Measurements from ENCODE around the gene ADM2.
"Not testable (repeated sequence)": the region's sequence is repeated elsewhere in the genome, so short reads cannot be mapped to it uniquely, and the experiment has no call there.

Gene ADM2

DNA sequence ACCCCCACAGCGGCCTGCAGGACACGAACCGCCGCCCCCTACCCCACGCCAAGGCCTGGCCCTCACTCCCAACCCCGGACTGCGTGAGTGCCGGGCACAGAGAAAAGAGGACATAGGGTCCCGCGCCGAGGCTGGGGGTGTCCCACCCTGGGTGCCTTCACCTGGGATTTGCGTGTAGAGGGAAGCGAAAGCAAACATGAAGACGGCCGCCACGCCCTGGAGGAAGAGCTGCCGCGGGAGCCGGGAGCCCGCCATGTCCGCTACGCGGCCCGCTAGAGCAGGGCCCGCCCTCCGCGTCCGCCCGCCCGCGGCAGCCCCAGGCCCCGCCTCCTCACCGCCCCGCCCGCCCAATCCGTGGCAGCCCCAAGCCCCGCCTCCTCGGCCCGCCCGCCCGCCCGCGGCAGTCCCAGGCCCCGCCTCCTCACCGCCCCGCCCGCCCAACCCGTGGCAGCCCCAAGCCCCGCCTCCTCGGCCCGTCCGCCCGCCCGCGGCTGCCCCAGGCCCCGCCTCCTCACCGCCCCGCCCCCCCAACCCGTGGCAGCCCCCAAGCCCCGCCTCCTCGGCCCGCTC is 26.2 kb downstream of the ADM2 start, which contains the start of gene LMF2:
Gene LMF2 (minus strand): TSS at position 282 of the 570 bp plus-strand sequence. CDS start 27 bp downstream, at position 255.
- H3K36me3 ChIP-seq (ENCODE audit: insufficient read depth, low read depth, low read length) = peaks cover 12% of the 10 kb centered on the region
- H3K4me1 ChIP-seq (ENCODE audit: insufficient read depth, low read length) = no peaks in the 10 kb centered on the region; the same call in 1 of the 2 replicates
- H3K27me3 ChIP-seq (ENCODE audit: insufficient read depth, low read length) = no peaks in the 10 kb centered on the region
- no peaks in the 10 kb centered on the region for H3K9me3 ChIP-seq (ENCODE audit: insufficient read depth, low read depth, low read length)
- H3K27ac ChIP-seq (ENCODE audit: low read length) = no peak within 1 kb of the TSS
- H3K4me3 ChIP-seq (ENCODE audit: low read length) = peak within 1 kb of the TSS; percentile 97
- H3K9ac ChIP-seq (ENCODE audit: low read depth, low read length) = peak within 1 kb of the TSS; percentile 88

DNA sequence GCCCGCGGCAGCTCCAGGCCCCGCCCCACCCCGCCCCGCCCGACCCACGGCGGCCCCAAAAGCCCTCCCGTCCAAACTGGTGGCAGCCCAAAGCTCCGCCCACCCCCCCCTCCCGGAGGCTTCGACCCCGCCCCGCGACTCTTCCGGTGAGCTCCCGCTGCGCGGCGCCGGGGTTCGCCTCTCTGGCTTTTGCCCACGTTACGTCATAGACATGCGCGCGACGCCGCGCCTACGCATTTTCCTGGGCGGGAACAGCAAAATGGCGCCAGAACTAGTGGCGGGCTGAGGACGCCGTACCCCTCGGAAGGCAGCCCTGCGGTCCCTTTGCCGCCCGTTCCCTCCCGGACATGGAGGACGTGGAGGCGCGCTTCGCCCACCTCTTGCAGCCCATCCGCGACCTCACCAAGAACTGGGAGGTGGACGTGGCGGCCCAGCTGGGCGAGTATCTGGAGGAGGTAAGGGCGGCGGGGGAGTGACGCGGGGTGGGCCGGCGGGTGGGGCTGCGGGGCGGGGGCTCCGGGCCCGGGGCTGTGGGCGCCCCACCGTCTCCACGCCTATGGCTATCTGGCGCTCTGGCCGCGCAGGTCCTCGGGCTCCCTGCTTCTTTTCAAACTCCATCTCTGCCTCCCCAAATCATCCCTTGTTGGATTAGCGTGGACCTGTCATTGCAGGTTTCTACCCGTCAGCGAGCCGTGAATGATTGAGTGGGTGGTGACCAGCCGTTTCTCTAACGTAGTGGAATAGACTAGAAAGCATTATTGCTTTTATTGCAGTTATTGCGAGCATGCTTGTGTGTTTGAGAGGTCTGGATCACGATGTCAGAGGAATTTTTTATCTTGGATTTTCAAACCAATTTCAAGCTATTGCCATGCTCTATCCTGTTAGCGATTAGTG is 26.9 kb downstream of the ADM2 start, which contains the start of gene NCAPH2:
Gene NCAPH2 (plus strand): TSS at position 234 of the 894 bp plus-strand sequence. CDS start 114 bp downstream, at position 348.
- Histone ChIP-seq H3K9me3 (ENCODE audit: insufficient read depth, low read depth, low read length) (no peaks in the 10 kb centered on the region), H3K27ac (ENCODE audit: low read length) (no peak within 1 kb of the TSS), H3K27me3 (ENCODE audit: insufficient read depth, low read length) (no peaks in the 10 kb centered on the region), H3K4me3 (ENCODE audit: low read length) (peak within 1 kb of the TSS; percentile 97), H3K4me1 (ENCODE audit: insufficient read depth, low read length) (no peaks in the 10 kb centered on the region; the same call in 1 of the 2 replicates), H3K36me3 (ENCODE audit: insufficient read depth, low read depth, low read length) (peaks cover 14% of the 10 kb centered on the region), H3K9ac (ENCODE audit: low read depth, low read length) (peak within 1 kb of the TSS; percentile 88)

DNA sequence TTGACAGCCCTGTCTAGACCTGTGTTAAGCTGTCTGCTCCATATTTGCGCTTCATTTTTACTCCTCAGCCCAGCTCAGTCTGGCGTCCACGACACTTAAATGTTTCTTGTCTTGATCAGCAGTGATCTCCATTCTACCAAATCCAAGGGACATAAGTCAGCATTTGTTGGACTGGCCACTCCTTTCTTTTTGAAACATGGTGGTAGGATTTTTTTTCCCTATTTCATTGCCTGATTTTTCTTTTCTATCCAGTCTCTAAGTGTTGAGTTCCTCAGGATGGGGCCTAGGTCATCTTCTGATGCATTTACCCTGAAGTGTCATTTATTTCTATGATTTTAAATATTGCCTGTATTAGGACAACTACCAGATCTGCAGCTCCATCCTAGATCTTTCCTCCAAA is 27.6 kb downstream of the ADM2 start:
- H3K27me3 ChIP-seq (ENCODE audit: insufficient read depth, low read length) = no peaks in the 10 kb centered on the region
- peak overlapping the region; percentile 97 for H3K4me3 ChIP-seq (ENCODE audit: low read length)
- H3K9me3 ChIP-seq (ENCODE audit: insufficient read depth, low read depth, low read length) = no peaks in the 10 kb centered on the region
- H3K36me3 ChIP-seq (ENCODE audit: insufficient read depth, low read depth, low read length) = peaks cover 14% of the 10 kb centered on the region
- H3K4me1 ChIP-seq (ENCODE audit: insufficient read depth, low read length) = no peaks in the 10 kb centered on the region; the same call in 1 of the 2 replicates
- no peak overlapping the region for H3K27ac ChIP-seq (ENCODE audit: low read length)
- H3K9ac ChIP-seq (ENCODE audit: low read depth, low read length) = peak overlapping the region; percentile 85

GRCh38 chr22:50513175-50513574 is 31.8 kb downstream of the ADM2 start:
- Histone ChIP-seq H3K4me1 (ENCODE audit: insufficient read depth, low read length) (no peaks in the 10 kb centered on the region), H3K27me3 (ENCODE audit: insufficient read depth, low read length) (no peaks in the 10 kb centered on the region), H3K27ac (ENCODE audit: low read length) (no peak overlapping the region), H3K9ac (ENCODE audit: low read depth, low read length) (no peak overlapping the region), H3K9me3 (ENCODE audit: insufficient read depth, low read depth, low read length) (no peaks in the 10 kb centered on the region), H3K36me3 (ENCODE audit: insufficient read depth, low read depth, low read length) (peaks cover 27% of the 10 kb centered on the region), H3K4me3 (ENCODE audit: low read length) (no peak overlapping the region)

GRCh38 chr22:50516068-50516467 is 34.7 kb downstream of the ADM2 start:
- Histone ChIP-seq H3K27ac (ENCODE audit: low read length) (no peak overlapping the region), H3K4me1 (ENCODE audit: insufficient read depth, low read length) (no peaks in the 10 kb centered on the region), H3K36me3 (ENCODE audit: insufficient read depth, low read depth, low read length) (peaks cover 48% of the 10 kb centered on the region), H3K4me3 (ENCODE audit: low read length) (no peak overlapping the region), H3K9ac (ENCODE audit: low read depth, low read length) (no peak overlapping the region), H3K27me3 (ENCODE audit: insufficient read depth, low read length) (no peaks in the 10 kb centered on the region), H3K9me3 (ENCODE audit: insufficient read depth, low read depth, low read length) (no peaks in the 10 kb centered on the region)

DNA sequence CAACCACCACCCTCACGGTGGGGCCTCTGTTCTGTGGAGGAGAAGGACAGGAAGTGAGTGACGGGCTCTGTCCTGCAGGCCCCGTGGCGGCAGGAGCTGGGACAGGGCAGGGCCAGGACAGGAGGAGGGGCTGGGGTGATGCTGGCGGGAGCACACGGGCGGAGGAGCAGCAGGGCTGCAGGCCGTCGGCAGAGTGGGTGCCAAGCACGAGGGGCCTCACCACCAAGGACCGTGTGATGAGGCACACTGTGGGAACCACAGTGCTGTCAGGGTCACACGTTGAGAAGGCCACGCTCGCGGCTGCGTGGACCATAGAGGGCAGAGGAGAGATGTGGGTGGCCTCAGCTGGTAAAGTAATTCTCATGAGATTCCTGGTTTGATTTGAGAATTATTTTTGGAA is 35.5 kb downstream of the ADM2 start:
- Histone ChIP-seq H3K9me3 (ENCODE audit: insufficient read depth, low read depth, low read length) (no peaks in the 10 kb centered on the region), H3K4me3 (ENCODE audit: low read length) (no peak overlapping the region), H3K27me3 (ENCODE audit: insufficient read depth, low read length) (no peaks in the 10 kb centered on the region), H3K36me3 (ENCODE audit: insufficient read depth, low read depth, low read length) (peaks cover 54% of the 10 kb centered on the region), H3K27ac (ENCODE audit: low read length) (no peak overlapping the region), H3K4me1 (ENCODE audit: insufficient read depth, low read length) (no peaks in the 10 kb centered on the region), H3K9ac (ENCODE audit: low read depth, low read length) (no peak overlapping the region)

DNA sequence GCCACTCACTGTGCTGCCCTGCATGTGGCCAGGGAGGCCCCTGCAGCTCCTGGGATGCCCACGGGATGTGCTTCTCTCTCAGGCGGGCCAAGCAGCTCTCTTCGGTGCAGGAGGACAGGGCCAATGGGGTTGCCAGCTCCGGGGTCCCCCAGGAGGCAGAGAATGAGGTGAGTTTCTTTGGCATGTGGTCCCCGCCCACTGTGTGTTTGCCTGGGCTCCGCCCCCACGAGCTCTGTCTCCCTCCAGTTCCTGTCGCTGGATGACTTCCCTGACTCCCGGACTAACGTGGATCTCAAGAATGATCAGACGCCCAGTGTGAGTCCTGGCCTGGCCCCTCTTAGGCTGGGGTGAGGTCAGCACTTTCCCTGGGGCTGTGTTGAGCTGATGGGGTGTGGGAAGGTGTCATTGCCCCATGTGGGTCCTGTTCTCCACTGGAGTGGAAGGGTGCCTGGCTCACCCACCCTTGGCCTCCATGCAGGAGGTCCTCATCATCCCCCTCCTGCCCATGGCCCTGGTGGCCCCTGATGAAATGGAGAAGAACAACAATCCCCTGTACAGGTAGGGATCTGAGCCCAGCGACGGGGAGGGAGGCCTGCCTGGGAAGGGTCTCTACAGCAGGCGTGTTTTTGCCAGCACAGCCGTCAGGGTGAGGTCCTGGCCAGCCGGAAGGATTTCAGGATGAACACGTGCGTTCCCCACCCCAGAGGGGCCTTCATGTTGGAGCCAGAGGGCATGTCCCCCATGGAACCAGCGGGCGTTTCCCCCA is 36.3 kb downstream of the ADM2 start:
- peaks cover 55% of the 10 kb centered on the region for H3K36me3 ChIP-seq (ENCODE audit: insufficient read depth, low read depth, low read length)
- no peak overlapping the region for H3K27ac ChIP-seq (ENCODE audit: low read length)
- H3K9ac ChIP-seq (ENCODE audit: low read depth, low read length) = no peak overlapping the region
- no peaks in the 10 kb centered on the region for H3K9me3 ChIP-seq (ENCODE audit: insufficient read depth, low read depth, low read length)
- no peaks in the 10 kb centered on the region for H3K27me3 ChIP-seq (ENCODE audit: insufficient read depth, low read length)
- no peak overlapping the region for H3K4me3 ChIP-seq (ENCODE audit: low read length)
- no peaks in the 10 kb centered on the region for H3K4me1 ChIP-seq (ENCODE audit: insufficient read depth, low read length)

DNA sequence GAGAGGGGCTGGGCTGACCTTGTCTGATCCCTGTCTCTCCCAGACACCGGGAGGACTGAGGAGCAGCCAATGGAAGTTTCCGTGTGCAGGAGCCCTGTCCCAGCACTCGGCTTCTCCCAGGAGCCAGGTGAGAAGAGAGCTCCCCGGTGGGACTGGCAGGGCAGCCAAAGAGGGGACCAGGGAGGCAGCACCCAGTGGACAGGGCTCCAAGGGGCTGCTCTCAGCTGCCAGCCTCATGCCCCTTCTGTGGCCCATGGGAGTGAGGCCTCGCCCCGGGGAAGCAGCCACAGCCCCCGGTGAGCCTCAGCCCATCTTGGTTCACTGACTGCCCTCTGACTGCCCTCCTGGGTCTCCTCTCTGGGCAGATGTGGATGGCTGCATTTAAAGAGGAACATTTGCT is 37.3 kb downstream of the ADM2 start:
- H3K36me3 ChIP-seq (ENCODE audit: insufficient read depth, low read depth, low read length) = peaks cover 64% of the 10 kb centered on the region
- H3K4me3 ChIP-seq (ENCODE audit: low read length) = no peak overlapping the region
- no peak overlapping the region for H3K27ac ChIP-seq (ENCODE audit: low read length)
- H3K27me3 ChIP-seq (ENCODE audit: insufficient read depth, low read length) = no peaks in the 10 kb centered on the region
- H3K9me3 ChIP-seq (ENCODE audit: insufficient read depth, low read depth, low read length) = no peaks in the 10 kb centered on the region
- no peaks in the 10 kb centered on the region for H3K4me1 ChIP-seq (ENCODE audit: insufficient read depth, low read length)
- no peak overlapping the region for H3K9ac ChIP-seq (ENCODE audit: low read depth, low read length)

DNA sequence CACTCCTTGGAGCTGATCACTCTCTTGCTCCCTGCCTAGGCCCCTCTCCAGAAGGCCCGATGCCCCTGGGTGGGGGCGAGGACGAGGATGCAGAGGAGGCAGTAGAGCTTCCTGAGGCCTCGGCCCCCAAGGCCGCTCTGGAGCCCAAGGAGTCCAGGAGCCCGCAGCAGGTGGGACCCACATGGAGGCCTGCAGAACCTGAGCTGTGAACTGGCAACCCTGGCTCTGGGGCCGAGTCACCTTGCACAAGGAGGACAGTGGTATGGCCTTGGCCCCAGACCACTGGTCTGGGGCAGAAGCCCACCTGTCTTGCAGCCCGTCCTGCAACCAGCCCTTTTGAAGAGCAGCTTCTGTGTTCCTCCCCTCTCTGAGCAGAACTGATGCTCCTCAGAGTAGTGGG is 37.8 kb downstream of the ADM2 start:
- no peaks in the 10 kb centered on the region for H3K9me3 ChIP-seq (ENCODE audit: insufficient read depth, low read depth, low read length)
- no peak overlapping the region for H3K4me3 ChIP-seq (ENCODE audit: low read length)
- H3K4me1 ChIP-seq (ENCODE audit: insufficient read depth, low read length) = no peaks in the 10 kb centered on the region
- no peak overlapping the region for H3K9ac ChIP-seq (ENCODE audit: low read depth, low read length)
- no peaks in the 10 kb centered on the region for H3K27me3 ChIP-seq (ENCODE audit: insufficient read depth, low read length)
- no peak overlapping the region for H3K27ac ChIP-seq (ENCODE audit: low read length)
- H3K36me3 ChIP-seq (ENCODE audit: insufficient read depth, low read depth, low read length) = peaks cover 70% of the 10 kb centered on the region

- not testable (repeated sequence) for H3K4me1 ChIP-seq (ENCODE audit: insufficient read depth, low read length); H3K9ac ChIP-seq (ENCODE audit: low read depth, low read length); H3K9me3 ChIP-seq (ENCODE audit: insufficient read depth, low read depth, low read length); H3K4me3 ChIP-seq (ENCODE audit: low read length); H3K27me3 ChIP-seq (ENCODE audit: insufficient read depth, low read length); H3K27ac ChIP-seq (ENCODE audit: low read length)
- H3K36me3 ChIP-seq (ENCODE audit: insufficient read depth, low read depth, low read length) = peaks cover 73% of the 10 kb centered on the region
Measured at GRCh38 chr22:50520184-50520583, 38.8 kb downstream of the ADM2 start.

DNA sequence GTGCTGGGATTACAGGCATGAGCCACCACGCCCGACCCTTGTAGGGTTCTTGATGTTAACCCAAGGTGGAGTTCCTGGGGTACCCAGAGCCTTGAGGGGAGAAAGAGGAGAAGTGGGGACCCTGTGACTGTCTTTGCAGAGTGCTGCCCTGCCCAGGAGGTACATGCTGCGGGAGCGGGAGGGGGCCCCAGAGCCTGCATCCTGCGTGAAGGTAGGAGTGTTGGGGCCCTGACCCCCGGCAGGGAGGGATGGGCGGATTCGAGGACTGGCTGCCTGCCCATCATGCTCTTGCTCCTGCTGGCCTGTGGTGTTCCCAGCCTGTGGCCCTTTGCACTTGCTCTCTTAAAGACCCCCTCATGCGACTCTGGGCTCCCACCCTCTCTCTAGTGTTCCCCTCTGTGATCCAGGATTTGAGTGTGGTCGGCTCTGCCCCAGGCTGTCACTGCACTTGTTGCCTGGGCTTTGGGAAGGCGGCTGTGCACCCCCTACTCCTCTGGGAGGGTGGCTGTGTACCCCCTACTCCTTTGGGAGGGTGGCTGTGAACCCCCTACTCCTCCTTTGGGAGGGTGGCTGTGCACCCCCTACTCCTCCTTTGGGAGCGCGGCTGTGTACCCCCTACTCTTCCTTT is 39.6 kb downstream of the ADM2 start:
- H3K9me3 ChIP-seq (ENCODE audit: insufficient read depth, low read depth, low read length) = no peaks in the 10 kb centered on the region
- no peaks in the 10 kb centered on the region for H3K4me1 ChIP-seq (ENCODE audit: insufficient read depth, low read length)
- no peak overlapping the region for H3K27ac ChIP-seq (ENCODE audit: low read length)
- H3K27me3 ChIP-seq (ENCODE audit: insufficient read depth, low read length) = no peaks in the 10 kb centered on the region
- H3K9ac ChIP-seq (ENCODE audit: low read depth, low read length) = no peak overlapping the region
- H3K36me3 ChIP-seq (ENCODE audit: insufficient read depth, low read depth, low read length) = peaks cover 73% of the 10 kb centered on the region
- H3K4me3 ChIP-seq (ENCODE audit: low read length) = no peak overlapping the region

Measured in iPS-20b (cell line).